DOHH2 (cell line): ENCODE measurements around the gene TMEM132E.

Experiments used
- EZH2phosphoT487 ChIP-seq: fragments of 200-600 bp; sonication (generic); IDR thresholded peaks from 2 replicates; pipeline ENCODE4 v1.6.1; 2017; ENCODE audit warnings: borderline replicate concordance, mild to moderate bottlenecking, antibody characterized with exemption, low read length, moderate library complexity, mixed read lengths
- TF ChIP-seq, protein P1 (sequence below): fragments of 200-600 bp; sonication (generic); IDR thresholded peaks from one replicate; pipeline ENCODE4 v1.5.1; 2014; ENCODE audit warnings: antibody characterized with exemption, mild to moderate bottlenecking, low read depth, low read length; ENCODE audit not compliant: poor library complexity, severe bottlenecking

DNA sequence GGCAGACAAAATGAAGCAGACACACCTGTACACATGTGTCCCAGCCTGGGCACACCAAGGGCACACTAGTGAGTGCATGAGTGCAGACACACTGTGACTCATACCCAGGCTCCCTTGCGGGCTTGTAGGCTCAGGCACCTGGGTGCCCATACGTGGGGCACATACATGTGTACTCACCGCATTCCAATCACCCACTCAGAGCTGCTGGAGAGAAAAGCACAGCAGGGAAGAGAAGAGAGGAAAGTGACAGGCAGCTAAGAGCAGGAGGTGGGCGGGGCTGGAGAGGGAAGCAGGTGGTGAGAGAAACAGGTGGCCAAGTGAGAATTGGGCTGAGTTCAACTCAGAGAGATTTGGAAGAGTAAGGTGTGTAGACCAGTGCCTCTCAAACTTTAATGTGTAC is 54.0 kb downstream of the TMEM132E start:
- TF ChIP-seq, protein P1, sequence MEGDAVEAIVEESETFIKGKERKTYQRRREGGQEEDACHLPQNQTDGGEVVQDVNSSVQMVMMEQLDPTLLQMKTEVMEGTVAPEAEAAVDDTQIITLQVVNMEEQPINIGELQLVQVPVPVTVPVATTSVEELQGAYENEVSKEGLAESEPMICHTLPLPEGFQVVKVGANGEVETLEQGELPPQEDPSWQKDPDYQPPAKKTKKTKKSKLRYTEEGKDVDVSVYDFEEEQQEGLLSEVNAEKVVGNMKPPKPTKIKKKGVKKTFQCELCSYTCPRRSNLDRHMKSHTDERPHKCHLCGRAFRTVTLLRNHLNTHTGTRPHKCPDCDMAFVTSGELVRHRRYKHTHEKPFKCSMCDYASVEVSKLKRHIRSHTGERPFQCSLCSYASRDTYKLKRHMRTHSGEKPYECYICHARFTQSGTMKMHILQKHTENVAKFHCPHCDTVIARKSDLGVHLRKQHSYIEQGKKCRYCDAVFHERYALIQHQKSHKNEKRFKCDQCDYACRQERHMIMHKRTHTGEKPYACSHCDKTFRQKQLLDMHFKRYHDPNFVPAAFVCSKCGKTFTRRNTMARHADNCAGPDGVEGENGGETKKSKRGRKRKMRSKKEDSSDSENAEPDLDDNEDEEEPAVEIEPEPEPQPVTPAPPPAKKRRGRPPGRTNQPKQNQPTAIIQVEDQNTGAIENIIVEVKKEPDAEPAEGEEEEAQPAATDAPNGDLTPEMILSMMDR: no peak
- no peak for TF ChIP-seq EZH2phosphoT487
